Adrenal gland (tissue), 12 donors: ENCODE measurements around the gene BFAR. TPM values are rescaled to one million over a fixed set of nuclear protein-coding genes. Genes with fewer than 3 reads are reported as not detected.
"Not testable (repeated sequence)": the region's sequence is repeated elsewhere in the genome, so short reads cannot be mapped to it uniquely, and the experiment has no call there.

ENCODE experiments used
- DNase-seq, 7 donors: peaks; one replicate each; pipeline ENCODE4 v3.0.0-alpha.2; 2019 to 2020
- H3K27ac ChIP-seq, 5 donors: fragments of 200-600 bp; sonication (generic) in 4 of 5; 1 replicate in 3 of 5; 2 replicates in 2 of 5; pipeline versions ENCODE4 v1.5.1 to v1.8.0; 2016 to 2020; ENCODE audit warnings: mild to moderate bottlenecking in 1 of 5
- H3K27me3 ChIP-seq: fragments of 200-600 bp; 2 replicates; pipeline ENCODE4 v1.8.0; 2021
- H3K36me3 ChIP-seq, 2 donors: fragments of 200-600 bp; replicated peaks in 1 of 2; 1 replicate in 1 of 2; 2 replicates in 1 of 2; pipeline versions ENCODE4 v1.5.1 to v1.8.0; 2018 to 2022
- H3K4me1 ChIP-seq, 2 donors: fragments of 200-600 bp; replicated peaks in 1 of 2; 1 replicate in 1 of 2; 2 replicates in 1 of 2; pipeline versions ENCODE4 v1.5.1 to v1.8.0; 2018 to 2021
- H3K4me3 ChIP-seq, 4 donors: fragments of 200-600 bp; sonication (generic) in 3 of 4; one replicate each; pipeline ENCODE4 v1.5.1; 2016 to 2018
- H3K9me3 ChIP-seq, 3 donors: fragments of 200-600 bp; sonication (generic) in 1 of 3; replicated peaks in 1 of 3; 1 replicate in 2 of 3; 2 replicates in 1 of 3; pipeline versions ENCODE4 v1.5.1 to v1.8.0; 2016 to 2021
- POLR2A ChIP-seq, 2 donors: fragments of 450-650 bp; IDR thresholded peaks; one replicate each; pipeline ENCODE4 v1.6.1; 2017; ENCODE audit warnings: antibody characterized with exemption in 2 of 2, mild to moderate bottlenecking in 2 of 2, moderate library complexity in 1 of 2
- WGBS, 4 donors: extraction: QIAGEN DNeasy Blood & Tissue Kit in 2 of 4; methylation state at CpG; one replicate each; pipeline versions ENCODE4 v1.1.5 to v1.1.7; 2013 to 2017; 5-methylcytosine and 5-hydroxymethylcytosine counted together
- intact Hi-C, 2 donors: fragments of 100-400 bp; cut with DNase I; formaldehyde crosslinking; loops; one replicate each; pipeline versions ENCODE4 v1.14.1 to v1.15.0; 2022 to 2023
- polyA plus RNA-seq, 3 donors: library from polyadenylated mRNA; stranded (reverse); fragments of 200-250 nt in 2 of 3; fragments of 350-450 nt in 1 of 3; fragmentation: Illumina TruSeq in 1 of 3; extraction: RNeasy Lipid Tissue Mini Kit (QIAGEN cat#74804) in 1 of 3; gene quantifications; one replicate each; pipeline ENCODE4 v1.2.3, GENCODE V29; 2013 to 2014
- total RNA-seq, 9 donors: library from RNA; depleted of rRNA in 4 of 9; stranded (reverse); fragments of >200 nt in 4 of 9; fragments of 120-200 nt in 1 of 9; fragmentation: NEBNext Ultra II Directional in 1 of 9; extraction: Animal tissue kit (Norgen Biotek cat#: 25700) in 1 of 9; gene quantifications; one replicate each; pipeline versions ENCODE4 v1.1.0 to v1.2.4, GENCODE V29; 2013 to 2023
- TF ChIP-seq, protein P1 (sequence below), 6 experiments: fragments of 450-650 bp in 4 of 6; fragments of 200-600 bp in 2 of 6; sonication (generic) in 1 of 6; IDR thresholded peaks; 1 replicate in 5 of 6; 2 replicates in 1 of 6; pipeline versions ENCODE4 v1.5.1 to v1.8.0; 2016 to 2021; ENCODE audit warnings: antibody characterized with exemption in 6 of 6, mild to moderate bottlenecking in 2 of 6, moderate library complexity in 1 of 6
- donor health status: healthy with polysubstance abuse.
- donor health status: Bipolar disorder and iron deficiency.
- donor health status: DM: yes; HTN: yes; CAD: no.
- donor health status: DM: no; HTN: no; CAD: no.
- donor health status: DM: no; HTN: no; CAD: no.
- donor health status: DM: yes; HTN: yes; CAD: no.

The BFAR gene
- total and polyA plus RNA-seq, 12 donors: 20.3 to 75.8 (median 55.2) TPM

- Histone ChIP-seq H3K27ac (no peak overlapping the region), H3K4me1 (no peaks in the 10 kb centered on the region), H3K36me3 (no peaks in the 10 kb centered on the region), H3K27me3 (no peaks in the 10 kb centered on the region), H3K4me3 (no peak overlapping the region), H3K9me3 (no peaks in the 10 kb centered on the region)
- intact Hi-C loops: no loop called here
- 72 to 75% (median 73%) methylated on average over 11 of the region's 11 CpGs for WGBS, 4 donors
- no peak for DNase-seq
- TF ChIP-seq, protein P1, sequence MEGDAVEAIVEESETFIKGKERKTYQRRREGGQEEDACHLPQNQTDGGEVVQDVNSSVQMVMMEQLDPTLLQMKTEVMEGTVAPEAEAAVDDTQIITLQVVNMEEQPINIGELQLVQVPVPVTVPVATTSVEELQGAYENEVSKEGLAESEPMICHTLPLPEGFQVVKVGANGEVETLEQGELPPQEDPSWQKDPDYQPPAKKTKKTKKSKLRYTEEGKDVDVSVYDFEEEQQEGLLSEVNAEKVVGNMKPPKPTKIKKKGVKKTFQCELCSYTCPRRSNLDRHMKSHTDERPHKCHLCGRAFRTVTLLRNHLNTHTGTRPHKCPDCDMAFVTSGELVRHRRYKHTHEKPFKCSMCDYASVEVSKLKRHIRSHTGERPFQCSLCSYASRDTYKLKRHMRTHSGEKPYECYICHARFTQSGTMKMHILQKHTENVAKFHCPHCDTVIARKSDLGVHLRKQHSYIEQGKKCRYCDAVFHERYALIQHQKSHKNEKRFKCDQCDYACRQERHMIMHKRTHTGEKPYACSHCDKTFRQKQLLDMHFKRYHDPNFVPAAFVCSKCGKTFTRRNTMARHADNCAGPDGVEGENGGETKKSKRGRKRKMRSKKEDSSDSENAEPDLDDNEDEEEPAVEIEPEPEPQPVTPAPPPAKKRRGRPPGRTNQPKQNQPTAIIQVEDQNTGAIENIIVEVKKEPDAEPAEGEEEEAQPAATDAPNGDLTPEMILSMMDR (IDR thresholded peaks at IDR 0.05): no peak
- no peak for TF ChIP-seq POLR2A (IDR thresholded peaks at IDR 0.05)
These were observed 46.2 kb downstream of the BFAR start for GRCh38 chr16:14678748-14679497.

DNA sequence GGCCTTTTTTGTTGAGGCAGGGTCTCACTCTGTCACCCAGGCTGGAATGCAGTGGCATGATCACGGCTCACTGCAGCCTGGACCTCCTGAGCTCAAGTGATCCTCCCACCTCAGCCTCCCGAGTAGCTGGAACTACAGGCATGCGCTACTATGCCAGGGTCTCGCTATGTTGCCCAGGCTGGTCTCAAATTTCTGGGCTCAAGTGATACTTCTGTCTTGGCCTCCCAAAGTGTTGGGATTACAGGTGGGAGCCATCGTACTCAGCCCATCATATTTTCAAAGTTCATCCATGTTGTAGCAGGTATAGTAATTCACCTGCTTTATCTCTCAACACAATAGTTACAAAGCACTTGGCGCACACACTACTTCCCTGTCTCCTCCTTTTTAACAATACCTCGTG is 47.6 kb downstream of the BFAR start:
- H3K4me3 ChIP-seq, H3K4me1 ChIP-seq, H3K27me3 ChIP-seq, H3K27ac ChIP-seq, H3K36me3 ChIP-seq, intact Hi-C loops, H3K9me3 ChIP-seq, DNase-seq: not testable (repeated sequence)
- 82 to 92% (median 90%) methylated on average over 3 to 7 of the region's 7 CpGs for WGBS, 4 donors

DNA sequence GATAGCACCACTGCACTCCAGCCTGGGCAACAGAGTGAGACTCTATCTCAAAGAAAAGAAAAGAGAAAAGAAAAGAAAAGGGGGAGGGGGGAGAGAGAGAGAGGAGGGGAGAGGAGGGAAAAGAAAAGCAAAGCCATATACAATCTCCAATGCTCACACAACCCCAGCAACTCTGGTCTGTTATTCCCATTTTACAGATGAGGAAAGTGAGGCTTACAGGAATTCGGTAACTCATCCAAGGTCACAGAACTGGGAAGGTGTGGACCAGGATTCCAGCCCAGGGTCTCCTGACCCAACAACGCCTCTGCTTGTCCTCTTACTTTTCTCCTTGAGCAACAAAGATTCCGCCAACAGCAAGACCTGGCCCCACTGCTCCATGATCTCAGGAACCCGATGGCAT is 48.4 kb downstream of the BFAR start:
- WGBS, 4 donors: 80 to 97% (median 88%) methylated on average over 4 of the region's 4 CpGs

GRCh38 chr16:14682121-14682520 is 49.4 kb downstream of the BFAR start:
- 94 to 95% (median 95%) methylated on average over 8 of the region's 8 CpGs for WGBS, 4 donors
- no peaks in the 10 kb centered on the region for H3K4me1 ChIP-seq
- intact Hi-C loops: no loop called here
- H3K9me3 ChIP-seq: no peaks in the 10 kb centered on the region
- TF ChIP-seq, protein P1 (IDR thresholded peaks at IDR 0.05): no peak
- no peak for TF ChIP-seq POLR2A (IDR thresholded peaks at IDR 0.05)
- H3K4me3 ChIP-seq: no peak overlapping the region
- no peaks in the 10 kb centered on the region for H3K27me3 ChIP-seq
- H3K27ac ChIP-seq: no peak overlapping the region
- no peak for DNase-seq
- no peaks in the 10 kb centered on the region for H3K36me3 ChIP-seq

More for the DNA sequence above, 48.4 kb downstream of the BFAR start:
- Histone ChIP-seq H3K4me1 (no peaks in the 10 kb centered on the region), H3K9me3 (no peaks in the 10 kb centered on the region), H3K27me3 (no peaks in the 10 kb centered on the region), H3K4me3 (no peak overlapping the region), H3K27ac (no peak overlapping the region), H3K36me3 (no peaks in the 10 kb centered on the region)
- DNase-seq: no peak
- intact Hi-C loops: no loop called here
- no peak for TF ChIP-seq POLR2A (IDR thresholded peaks at IDR 0.05)
- TF ChIP-seq, protein P1 (IDR thresholded peaks at IDR 0.05): no peak

DNA sequence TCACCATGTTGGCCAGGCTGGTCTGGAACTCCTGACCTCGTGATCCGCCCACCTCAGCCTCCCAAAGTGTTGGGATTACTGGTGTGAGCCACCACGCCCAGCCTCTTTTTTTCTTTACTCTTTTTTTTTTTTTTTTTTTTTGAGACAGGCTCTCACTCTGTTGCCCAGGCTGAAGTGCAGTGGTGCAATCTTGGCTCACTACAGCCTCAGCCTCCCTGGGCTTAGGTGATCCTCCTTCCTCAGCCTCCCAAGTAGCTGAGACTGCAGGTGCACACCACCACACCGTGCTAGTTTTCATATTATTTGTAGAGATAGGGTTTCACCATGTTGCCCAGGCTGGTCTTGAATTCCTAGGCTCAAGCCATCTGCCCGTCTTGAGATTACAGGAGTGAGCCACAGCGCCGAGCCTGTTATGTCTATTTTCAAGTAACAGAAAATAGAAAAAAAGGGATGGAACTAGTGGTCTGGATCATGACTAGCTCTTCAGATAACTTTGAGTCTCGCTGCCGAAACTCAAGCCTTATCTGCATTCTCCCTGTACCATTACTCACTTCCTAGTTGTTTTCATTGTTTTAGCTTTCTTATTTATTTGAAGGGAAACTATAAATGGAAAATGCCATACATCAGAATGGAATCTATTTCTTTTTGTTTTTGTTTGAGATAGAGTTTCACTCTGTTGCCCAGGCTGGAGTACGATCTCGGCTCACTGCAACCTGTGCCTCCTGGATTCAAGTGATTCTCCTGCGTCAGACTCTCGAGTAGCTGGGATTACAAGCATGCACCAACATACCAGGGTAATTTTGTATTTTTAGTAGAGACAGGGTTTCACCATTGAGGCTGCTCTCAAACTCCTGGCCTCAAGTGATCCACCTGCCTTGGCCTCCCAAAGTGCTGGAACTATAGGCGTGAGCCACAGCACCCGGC is 53.4 kb downstream of the BFAR start:
- H3K9me3 ChIP-seq, H3K36me3 ChIP-seq, H3K27ac ChIP-seq, H3K27me3 ChIP-seq, H3K4me1 ChIP-seq, intact Hi-C loops, H3K4me3 ChIP-seq, DNase-seq: not testable (repeated sequence)
- 72 to 81% (median 75%) methylated on average over 14 to 15 of the region's 15 CpGs for WGBS, 4 donors

DNA sequence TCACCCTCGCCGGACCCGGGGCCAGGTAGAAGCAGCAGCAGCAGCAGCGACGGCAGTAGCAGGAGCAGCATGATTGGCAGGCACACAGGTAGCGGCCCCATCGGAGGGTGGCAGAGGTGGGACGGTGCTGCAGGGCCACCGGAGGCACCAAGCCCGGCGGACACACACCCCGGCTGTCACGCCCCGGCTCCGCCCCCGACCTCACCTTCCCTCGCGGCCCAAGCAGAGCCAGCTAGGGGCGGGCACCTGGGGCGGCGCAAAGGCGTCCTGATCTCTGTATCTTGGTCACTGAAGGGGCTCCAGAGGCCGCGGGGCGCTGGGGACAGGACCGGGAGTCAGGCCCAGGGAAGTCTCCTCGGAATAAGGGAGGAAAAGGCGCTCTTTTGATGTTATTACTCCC is 61.4 kb downstream of the BFAR start, which contains the start of gene PLA2G10:
Gene PLA2G10, minus strand, starts transcription at position 180 of the 400 bp plus-strand sequence. Its CDS starts 79 bp downstream, at position 101.
- H3K27me3 ChIP-seq, H3K4me3 ChIP-seq, DNase-seq, intact Hi-C loops, H3K4me1 ChIP-seq, H3K9me3 ChIP-seq, H3K36me3 ChIP-seq, H3K27ac ChIP-seq: not testable (repeated sequence)
- no CpG with 5 or more reads among the region's 28 CpGs for WGBS, 4 donors

- intact Hi-C loops, H3K4me1 ChIP-seq, H3K36me3 ChIP-seq, DNase-seq, H3K4me3 ChIP-seq, H3K27ac ChIP-seq, H3K27me3 ChIP-seq, H3K9me3 ChIP-seq: not testable (repeated sequence)
- WGBS, 4 donors: 46 to 68% (median 65%) methylated on average over 2 of the region's 7 CpGs; no CpG with 5 or more reads in 1 of the 4 donors
These were observed 69.1 kb downstream of the BFAR start for GRCh38 chr16:14701859-14702258.
